Body of pancreas (tissue), 4 donors: Measurements from ENCODE around the gene PDZD4. TPM values are rescaled to one million over a fixed set of nuclear protein-coding genes. Genes with fewer than 3 reads are reported as not detected.

Source experiments
- ATAC-seq: fragments of 150-250 bp; one replicate; pipeline ENCODE4 v1.9.1; 2016
- DNase-seq, 4 donors: peaks; one replicate each; pipeline ENCODE4 v3.0.0-alpha.2; 2019
- H3K27ac ChIP-seq, 4 donors: fragments of 200-600 bp; sonication (generic); 1 replicate in 3 of 4; 2 replicates in 1 of 4; pipeline versions ENCODE4 v1.5.1 to v1.6.1; 2016 to 2019; ENCODE audit warnings: mild to moderate bottlenecking in 1 of 4, mixed read lengths in 1 of 4, moderate library complexity in 1 of 4
- H3K27me3 ChIP-seq, 2 donors: fragments of 200-600 bp; sonication (generic); one replicate each; pipeline ENCODE4 v1.6.0; 2016; ENCODE audit warnings: mild to moderate bottlenecking in 1 of 2
- H3K36me3 ChIP-seq, 2 donors: fragments of 200-600 bp; sonication (generic); replicated peaks in 1 of 2; 2 replicates each; pipeline ENCODE4 v1.5.1; 2016; ENCODE audit warnings: low read depth in 2 of 2; ENCODE audit not compliant: insufficient read depth in 1 of 2
- H3K4me1 ChIP-seq: fragments of 200-600 bp; sonication (generic); one replicate; pipeline ENCODE4 v1.6.0; 2016
- H3K4me3 ChIP-seq, 2 donors: fragments of 200-600 bp; sonication (generic); 1 replicate in 1 of 2; 2 replicates in 1 of 2; pipeline ENCODE4 v1.5.1; 2016 to 2019
- H3K9me3 ChIP-seq, 3 donors: fragments of 200-600 bp; sonication (generic); 1 replicate in 2 of 3; 2 replicates in 1 of 3; pipeline ENCODE4 v1.5.1; 2016
- CTCF ChIP-seq, 7 experiments: fragments of 450-650 bp in 4 of 7; fragments of 200-600 bp in 3 of 7; sonication (generic) in 3 of 7; IDR thresholded peaks; one replicate each; pipeline ENCODE4 v1.5.1; 2016 to 2019; ENCODE audit warnings: antibody characterized with exemption in 7 of 7
- POLR2A ChIP-seq, 3 donors: fragments of 450-650 bp; IDR thresholded peaks; one replicate each; pipeline ENCODE4 v1.6.1; 2016; ENCODE audit warnings: antibody characterized with exemption in 3 of 3, mild to moderate bottlenecking in 2 of 3
- WGBS, 2 donors: methylation state at CpG; one replicate each; pipeline ENCODE4 v1.1.5; 2017; 5-methylcytosine and 5-hydroxymethylcytosine counted together
- intact Hi-C: fragments of 100-400 bp; cut with DNase I; formaldehyde crosslinking; loops from one replicate; pipeline ENCODE4 v1.15.1; 2023
- total RNA-seq, 2 donors: library from RNA; depleted of rRNA; stranded (reverse); fragments of >200 nt; gene quantifications; one replicate each; pipeline ENCODE4 v1.1.0, GENCODE V29; 2016

PDZD4 gene
- total RNA-seq, 2 donors from 2014 or later = 1.6 to 2.6 TPM

- Histone ChIP-seq H3K27me3 (no peaks in the 10 kb centered on the region), H3K4me3 (no peak overlapping the region), H3K9me3 (no peaks in the 10 kb centered on the region), H3K36me3 (no peaks in the 10 kb centered on the region), H3K27ac (no peak overlapping the region), H3K4me1 (no peaks in the 10 kb centered on the region)
- 80 to 83% methylated on average over 1 to 7 of the region's 13 CpGs for WGBS, 2 donors
- ATAC-seq (no peak), DNase-seq (no peak)
- intact Hi-C loops = no loop called here
- TF ChIP-seq CTCF (IDR thresholded peaks at IDR 0.05) (no peak), POLR2A (IDR thresholded peaks at IDR 0.05) (no peak)
These were observed 24.9 kb downstream of the PDZD4 start for GRCh38 chrX:153805436-153805835.

DNA sequence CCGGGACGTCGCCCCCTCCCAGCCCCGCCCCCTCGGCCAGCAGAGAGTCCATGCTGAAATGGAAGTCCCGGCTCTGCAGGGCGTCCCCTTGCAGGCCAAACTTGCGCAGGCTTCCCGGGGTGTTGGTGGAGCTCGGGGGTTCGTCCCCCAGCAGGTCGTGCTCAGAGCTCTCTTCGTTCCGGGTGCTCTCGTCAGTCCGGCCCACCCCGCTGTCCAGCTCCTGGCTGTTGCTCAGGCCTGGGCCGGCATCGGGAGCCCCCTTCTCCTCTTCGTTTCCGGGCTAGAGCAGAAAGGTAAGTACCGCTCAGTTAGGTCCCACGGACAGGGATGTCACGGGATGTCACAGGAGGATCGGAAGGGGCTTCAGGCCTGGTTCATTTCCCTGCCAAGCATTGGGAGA lies 25.7 kb downstream of the PDZD4 start:
- no peaks in the 10 kb centered on the region for H3K4me1 ChIP-seq
- 96% methylated on average over 16 of the region's 25 CpGs; no CpG with 5 or more reads in 1 of the 2 donors for WGBS, 2 donors
- intact Hi-C loops = no loop called here
- no peak for ATAC-seq
- no peaks in the 10 kb centered on the region for H3K9me3 ChIP-seq
- DNase-seq = no peak
- TF ChIP-seq CTCF (IDR thresholded peaks at IDR 0.05) (no peak), POLR2A (IDR thresholded peaks at IDR 0.05) (no peak)
- no peak overlapping the region for H3K4me3 ChIP-seq
- H3K36me3 ChIP-seq = no peaks in the 10 kb centered on the region
- H3K27me3 ChIP-seq = no peaks in the 10 kb centered on the region
- H3K27ac ChIP-seq = no peak overlapping the region

GRCh38 chrX:153804100-153804595 lies 26.2 kb downstream of the PDZD4 start:
- no peak overlapping the region for H3K27ac ChIP-seq
- peaks cover 5% of the 10 kb centered on the region for H3K4me1 ChIP-seq
- intact Hi-C loops = no loop called here
- no peaks in the 10 kb centered on the region for H3K27me3 ChIP-seq
- 95% methylated on average over 4 of the region's 34 CpGs; no CpG with 5 or more reads in 1 of the 2 donors for WGBS, 2 donors
- TF ChIP-seq POLR2A (IDR thresholded peaks at IDR 0.05) = no peak
- no peak for ATAC-seq
- H3K36me3 ChIP-seq = no peaks in the 10 kb centered on the region
- H3K9me3 ChIP-seq = no peaks in the 10 kb centered on the region
- no peak overlapping the region for H3K4me3 ChIP-seq
- no peak for DNase-seq

GRCh38 chrX:153803211-153804099 lies 26.9 kb downstream of the PDZD4 start:
- ATAC-seq = no peak
- no peak overlapping the region for H3K4me3 ChIP-seq
- no peaks in the 10 kb centered on the region for H3K9me3 ChIP-seq
- H3K36me3 ChIP-seq = no peaks in the 10 kb centered on the region
- no peak for DNase-seq
- intact Hi-C loops = no loop called here
- H3K4me1 ChIP-seq = peaks cover 11% of the 10 kb centered on the region
- TF ChIP-seq CTCF (IDR thresholded peaks at IDR 0.05) (no peak), POLR2A (IDR thresholded peaks at IDR 0.05) (no peak)
- H3K27ac ChIP-seq = no peak overlapping the region
- H3K27me3 ChIP-seq = no peaks in the 10 kb centered on the region
- WGBS, 2 donors = 92 to 98% methylated on average over 19 to 41 of the region's 87 CpGs

- no peaks in the 10 kb centered on the region for H3K36me3 ChIP-seq
- intact Hi-C loops = no loop called here
- WGBS, 2 donors = 40 to 59% methylated on average over 1 to 13 of the region's 14 CpGs
- H3K4me1 ChIP-seq = peaks cover 12% of the 10 kb centered on the region
- no peak overlapping the region for H3K27ac ChIP-seq
- ATAC-seq (no peak), DNase-seq (no peak)
- H3K27me3 ChIP-seq = no peaks in the 10 kb centered on the region
- TF ChIP-seq POLR2A (IDR thresholded peaks at IDR 0.05) (no peak), CTCF (IDR thresholded peaks at IDR 0.05) (no peak)
- H3K9me3 ChIP-seq = no peaks in the 10 kb centered on the region
- H3K4me3 ChIP-seq = no peak overlapping the region
These were observed 27.8 kb downstream of the PDZD4 start for GRCh38 chrX:153802513-153803045.
